ENCODE results near the gene RCOR1. TPM values are rescaled to one million over a fixed set of nuclear protein-coding genes. Genes with fewer than 3 reads are reported as not detected.

RCOR1 gene
- total RNA-seq, 2 donors from 2014 or later, result 8.4 to 8.7 TPM

DNA sequence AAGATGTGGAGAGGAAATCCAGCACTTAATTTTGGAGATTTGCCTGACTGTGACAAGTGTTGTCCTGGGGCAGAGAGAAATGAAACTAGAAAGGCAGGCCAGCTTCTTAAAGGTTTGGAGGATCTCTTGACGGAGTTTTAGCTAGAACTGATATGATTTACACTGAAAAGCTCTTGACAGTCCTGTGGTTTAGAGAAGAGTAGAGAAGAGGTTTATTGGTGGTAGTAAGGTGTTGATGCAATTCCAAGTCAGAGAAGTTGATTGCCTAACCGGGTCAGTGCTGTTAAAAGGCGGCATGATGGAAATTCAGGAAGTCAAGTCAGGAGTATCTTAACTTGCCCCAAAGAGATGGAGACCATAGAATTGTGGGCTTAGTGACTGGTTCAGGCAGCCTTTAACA is 95.8 kb downstream of the RCOR1 start:
- Histone ChIP-seq H3K27ac (no peak overlapping the region), H3K4me3 (no peak overlapping the region), H3K27me3 (no peaks in the 10 kb centered on the region), H3K4me1 (peaks cover 0 to 6% of the 10 kb centered on the region in 2 donors), H3K36me3 (no peaks in the 10 kb centered on the region), H3K9me3 (no peaks in the 10 kb centered on the region)
- TF ChIP-seq, protein P1, sequence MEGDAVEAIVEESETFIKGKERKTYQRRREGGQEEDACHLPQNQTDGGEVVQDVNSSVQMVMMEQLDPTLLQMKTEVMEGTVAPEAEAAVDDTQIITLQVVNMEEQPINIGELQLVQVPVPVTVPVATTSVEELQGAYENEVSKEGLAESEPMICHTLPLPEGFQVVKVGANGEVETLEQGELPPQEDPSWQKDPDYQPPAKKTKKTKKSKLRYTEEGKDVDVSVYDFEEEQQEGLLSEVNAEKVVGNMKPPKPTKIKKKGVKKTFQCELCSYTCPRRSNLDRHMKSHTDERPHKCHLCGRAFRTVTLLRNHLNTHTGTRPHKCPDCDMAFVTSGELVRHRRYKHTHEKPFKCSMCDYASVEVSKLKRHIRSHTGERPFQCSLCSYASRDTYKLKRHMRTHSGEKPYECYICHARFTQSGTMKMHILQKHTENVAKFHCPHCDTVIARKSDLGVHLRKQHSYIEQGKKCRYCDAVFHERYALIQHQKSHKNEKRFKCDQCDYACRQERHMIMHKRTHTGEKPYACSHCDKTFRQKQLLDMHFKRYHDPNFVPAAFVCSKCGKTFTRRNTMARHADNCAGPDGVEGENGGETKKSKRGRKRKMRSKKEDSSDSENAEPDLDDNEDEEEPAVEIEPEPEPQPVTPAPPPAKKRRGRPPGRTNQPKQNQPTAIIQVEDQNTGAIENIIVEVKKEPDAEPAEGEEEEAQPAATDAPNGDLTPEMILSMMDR (IDR thresholded peaks at IDR 0.05), result no peak
- DNase-seq (ENCODE audit: low spot score), result no peak

DNA sequence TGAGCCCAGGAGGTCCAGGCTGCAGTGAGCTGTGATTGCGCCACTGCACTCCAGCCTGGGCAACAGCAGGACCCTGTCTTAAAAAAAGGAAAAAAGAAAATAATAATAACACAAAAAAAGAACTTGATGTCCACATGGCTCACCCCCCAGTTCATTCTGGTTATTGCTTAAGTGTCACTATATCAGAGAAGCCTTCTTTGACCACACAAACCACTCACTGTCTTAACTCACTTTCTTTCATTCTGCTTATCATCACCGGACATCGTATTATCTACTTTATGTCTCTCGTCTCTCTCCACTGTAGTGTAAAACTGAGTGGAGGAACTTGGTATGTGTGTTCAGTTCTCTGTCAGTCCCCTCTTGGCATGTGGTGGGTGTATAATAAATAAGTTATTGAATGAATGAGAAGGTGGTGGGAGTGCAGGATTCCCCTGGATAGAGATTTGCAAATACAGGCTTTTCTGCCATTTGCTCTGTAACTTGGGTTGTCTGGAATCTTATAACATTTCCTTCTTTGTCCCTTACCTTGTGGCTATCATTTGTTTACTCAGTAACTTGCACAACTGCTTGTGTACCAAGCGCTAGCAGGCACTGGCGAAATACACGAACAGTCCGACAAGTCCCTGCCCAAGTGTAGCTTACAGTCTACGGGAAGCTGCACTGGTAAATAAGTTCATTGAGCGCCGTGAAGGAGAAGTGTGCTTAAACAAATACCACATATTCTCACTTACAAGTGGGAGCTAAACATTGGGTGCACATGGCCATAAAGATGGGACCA is 98.2 kb downstream of the RCOR1 start:
- no peaks in the 10 kb centered on the region for H3K36me3 ChIP-seq
- no peaks in the 10 kb centered on the region for H3K27me3 ChIP-seq
- H3K4me3 ChIP-seq, result no peak overlapping the region
- DNase-seq (ENCODE audit: low spot score), result no peak
- no peak overlapping the region for H3K27ac ChIP-seq
- peaks cover 0 to 17% of the 10 kb centered on the region in 2 donors for H3K4me1 ChIP-seq
- H3K9me3 ChIP-seq, result no peaks in the 10 kb centered on the region
- TF ChIP-seq, protein P1 (IDR thresholded peaks at IDR 0.05), result no peak

DNA sequence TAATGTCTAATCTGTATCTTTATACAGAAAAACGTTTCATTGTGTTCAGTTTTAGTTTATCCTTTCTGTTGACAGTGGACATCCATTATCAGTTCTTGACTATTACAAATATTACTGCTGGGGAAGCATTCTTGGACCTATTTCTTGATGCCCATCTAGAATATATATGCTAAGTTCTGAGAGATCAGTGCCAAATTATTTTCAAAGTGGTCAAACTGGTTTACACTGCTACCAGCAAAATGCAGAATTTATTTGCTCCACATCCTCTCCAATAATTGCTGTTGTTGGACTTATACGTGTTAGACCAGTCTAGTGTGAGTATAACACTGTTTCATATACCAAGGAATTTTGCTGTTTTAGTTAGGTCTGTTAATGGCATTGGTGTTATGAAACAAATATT is 99.3 kb downstream of the RCOR1 start:
- Histone ChIP-seq H3K27ac (no peak overlapping the region), H3K4me3 (no peak overlapping the region), H3K9me3 (no peaks in the 10 kb centered on the region), H3K27me3 (no peaks in the 10 kb centered on the region), H3K4me1 (peaks cover 0 to 18% of the 10 kb centered on the region in 2 donors), H3K36me3 (no peaks in the 10 kb centered on the region)
- no peak for DNase-seq (ENCODE audit: low spot score)
- TF ChIP-seq, protein P1 (IDR thresholded peaks at IDR 0.05), result no peak

DNA sequence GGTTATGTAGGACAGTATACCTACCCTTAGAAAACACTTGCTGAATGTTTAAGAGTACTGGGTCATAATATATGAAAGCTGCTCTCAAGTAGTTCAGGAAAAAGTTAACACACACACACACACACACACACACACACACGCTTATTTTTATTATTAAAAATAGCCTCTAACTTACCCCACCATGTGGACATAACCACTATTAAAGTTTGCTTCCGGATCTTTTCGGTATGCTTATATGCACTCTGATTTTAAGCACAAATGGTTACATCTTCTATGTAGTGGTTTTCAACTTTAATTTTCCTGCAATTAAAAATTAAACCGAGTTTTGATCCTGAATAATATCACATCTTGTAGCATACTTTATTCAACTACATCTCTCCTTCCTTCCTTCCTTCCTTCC is 99.9 kb downstream of the RCOR1 start:
- H3K4me3 ChIP-seq, result no peak overlapping the region
- no peak for DNase-seq (ENCODE audit: low spot score)
- H3K36me3 ChIP-seq, result no peaks in the 10 kb centered on the region
- TF ChIP-seq, protein P1 (IDR thresholded peaks at IDR 0.05), result no peak
- no peaks in the 10 kb centered on the region for H3K9me3 ChIP-seq
- peaks cover 0 to 24% of the 10 kb centered on the region in 2 donors for H3K4me1 ChIP-seq
- H3K27me3 ChIP-seq, result no peaks in the 10 kb centered on the region
- H3K27ac ChIP-seq, result no peak overlapping the region

GRCh38 chr14:102693006-102693755 is 100.7 kb downstream of the RCOR1 start:
- no peaks in the 10 kb centered on the region for H3K9me3 ChIP-seq
- no peaks in the 10 kb centered on the region for H3K27me3 ChIP-seq
- H3K36me3 ChIP-seq, result no peaks in the 10 kb centered on the region
- no peak overlapping the region for H3K4me3 ChIP-seq
- no peak for DNase-seq (ENCODE audit: low spot score)
- H3K27ac ChIP-seq, result no peak overlapping the region
- peaks cover 0 to 25% of the 10 kb centered on the region in 2 donors for H3K4me1 ChIP-seq
- TF ChIP-seq, protein P1 (IDR thresholded peaks at IDR 0.05), result no peak

All from right atrium auricular region (tissue), 2 donors.